A549 (cell line): ENCODE results near the gene ASIC5. TPM values are rescaled to one million over a fixed set of nuclear protein-coding genes. Genes with fewer than 3 reads are reported as not detected.

ENCODE experiments used
- ATAC-seq, 2 experiments: fragments of 200-7000 bp in 1 of 2; fragments of >200 bp in 1 of 2; cut with Nextera tagmentation in 1 of 2; cut with Tn5 transposase in 1 of 2; 3 replicates each; pipeline versions ENCODE4 v1.8.0 to v1.9.1; 2018 to 2020; ENCODE audit warnings: mild to moderate bottlenecking in 1 of 2, moderate library complexity in 1 of 2
- CTCF ChIA-PET: fragments of 300-600 bp; sonication (Branson Sonifier 250); formaldehyde crosslinking; extraction: SDS; loops from one replicate; lab custom pipeline; 2021; ENCODE audit warnings: antibody characterized with exemption, inconsistent platforms; lab: Yijun Ruan, JAX
- POLR2A ChIA-PET: fragments of 350-600 bp; formaldehyde crosslinking; extraction: SDS; loops from one replicate; lab custom pipeline; 2021; ENCODE audit warnings: antibody characterized with exemption, inconsistent platforms; lab: Yijun Ruan, JAX
- DNase-seq, 2 experiments: peaks; one replicate each; pipeline versions ENCODE4 v3.0.0 to v3.0.0-alpha.2; 2011 to 2016; ENCODE audit warnings: low read depth in 1 of 2, low spot score in 1 of 2
- FAIRE-seq: peaks from 2 replicates; lab custom pipeline; 2011; peaks lifted over from hg19 to GRCh38; lab: Jason Lieb, UNC
- H3K27ac ChIP-seq, 2 experiments: fragments of >200 bp; sonication (Bioruptor Twin); formaldehyde crosslinking; 3 replicates each; pipeline ENCODE4 v1.5.1; 2016 to 2017
- H3K4me1 ChIP-seq: fragments of >200 bp; sonication (Bioruptor Twin); formaldehyde crosslinking; 3 replicates; pipeline ENCODE4 v1.6.1; 2016
- H3K4me2 ChIP-seq: fragments of >200 bp; sonication (Bioruptor Twin); formaldehyde crosslinking; 3 replicates; pipeline ENCODE4 v1.6.1; 2016
- H3K4me3 ChIP-seq: fragments of >200 bp; sonication (Bioruptor Twin); formaldehyde crosslinking; 3 replicates; pipeline ENCODE4 v1.5.1; 2016
- H3K9me3 ChIP-seq: fragments of >200 bp; sonication (Bioruptor Twin); formaldehyde crosslinking; 3 replicates; pipeline ENCODE4 v1.6.1; 2016
- CBX2 ChIP-seq: fragments of 200-600 bp; sonication (generic); IDR thresholded peaks from 2 replicates; pipeline ENCODE4 v1.6.1; 2016; ENCODE audit warnings: low read depth, mild to moderate bottlenecking, borderline replicate concordance
- CHD4 ChIP-seq: fragments of 200-600 bp; sonication (generic); IDR thresholded peaks from 2 replicates; pipeline ENCODE4 v1.6.1; 2016; ENCODE audit warnings: antibody characterized with exemption, mild to moderate bottlenecking, borderline replicate concordance
- CTCF ChIP-seq: fragments of >200 bp; sonication (Bioruptor Twin); formaldehyde crosslinking; IDR thresholded peaks from 3 replicates; pipeline ENCODE4 v1.5.1; 2016
- E2F6 ChIP-seq: IDR thresholded peaks from 2 replicates; pipeline ENCODE4 v1.6.1; 2012; ENCODE audit warnings: low read depth, borderline replicate concordance
- EHF ChIP-seq: fragments of 250-450 bp; sonication (Bioruptor Pico); IDR thresholded peaks from 2 replicates; pipeline ENCODE4 v1.5.0; 2020; ENCODE audit warnings: mild to moderate bottlenecking
- EP300 ChIP-seq, 2 experiments: fragments of >200 bp; sonication (Bioruptor Twin); formaldehyde crosslinking; IDR thresholded peaks; 2 replicates in 1 of 2; 3 replicates in 1 of 2; pipeline ENCODE4 v1.6.1; 2016 to 2017
- FOSB ChIP-seq: fragments of 250-450 bp; sonication (Bioruptor Pico); IDR thresholded peaks from 2 replicates; pipeline ENCODE4 v1.5.0; 2020; ENCODE audit warnings: mild to moderate bottlenecking, moderate library complexity
- FOXS1 ChIP-seq: fragments of 250-450 bp; sonication (Bioruptor Pico); IDR thresholded peaks from 2 replicates; pipeline ENCODE4 v1.5.0; 2020; ENCODE audit warnings: mild to moderate bottlenecking, moderate library complexity
- HDAC2 ChIP-seq: fragments of 200-600 bp; sonication (generic); IDR thresholded peaks from 2 replicates; pipeline ENCODE4 v1.6.1; 2016
- HOXA7 ChIP-seq: fragments of 250-450 bp; sonication (Bioruptor Pico); IDR thresholded peaks from 2 replicates; pipeline ENCODE4 v1.5.0; 2020; ENCODE audit warnings: mild to moderate bottlenecking, moderate library complexity
- MAX ChIP-seq: IDR thresholded peaks from 2 replicates; pipeline ENCODE4 v1.6.1; 2012
- MAZ ChIP-seq: fragments of 150-350 bp; IDR thresholded peaks from 2 replicates; pipeline ENCODE4 v1.6.1; 2014; ENCODE audit warnings: antibody characterized with exemption, low read depth, low read length, borderline replicate concordance
- NPAS2 ChIP-seq: fragments of 250-450 bp; sonication (Bioruptor Pico); IDR thresholded peaks from 2 replicates; pipeline ENCODE4 v1.8.0; 2022; ENCODE audit warnings: mild to moderate bottlenecking, moderate library complexity, borderline replicate concordance
- NR3C1 ChIP-seq: fragments of >200 bp; sonication (Bioruptor Twin); formaldehyde crosslinking; IDR thresholded peaks from 3 replicates; pipeline ENCODE4 v1.6.1; 2017
- PBX3 ChIP-seq: IDR thresholded peaks from 2 replicates; pipeline ENCODE4 v1.6.1; 2012
- PHF8 ChIP-seq: fragments of 200-600 bp; sonication (generic); IDR thresholded peaks from 2 replicates; pipeline ENCODE4 v1.6.1; 2016; ENCODE audit warnings: low read depth, mild to moderate bottlenecking, antibody characterized with exemption, moderate library complexity, borderline replicate concordance
- POLR2AphosphoS2 ChIP-seq: conservative IDR thresholded peaks from 2 replicates; pipeline ENCODE4 v1.6.1; 2012; ENCODE audit warnings: low read length, improper control_type of control experiment, inconsistent platforms
- RARB ChIP-seq: fragments of 250-450 bp; sonication (Bioruptor Pico); IDR thresholded peaks from 2 replicates; pipeline ENCODE4 v1.8.0; 2021; ENCODE audit warnings: mild to moderate bottlenecking, moderate library complexity
- SREBF2 ChIP-seq: fragments of 450-650 bp; IDR thresholded peaks from 2 replicates; pipeline ENCODE4 v1.6.1; 2014; ENCODE audit warnings: mild to moderate bottlenecking, moderate library complexity
- ZC3H11A ChIP-seq: fragments of 450-650 bp; IDR thresholded peaks from 2 replicates; pipeline ENCODE4 v1.6.1; 2014; ENCODE audit warnings: antibody characterized with exemption, mild to moderate bottlenecking
- ZNF302 ChIP-seq: fragments of 250-450 bp; sonication (Bioruptor Pico); IDR thresholded peaks from 2 replicates; pipeline ENCODE4 v1.9.0; 2021; ENCODE audit warnings: inconsistent platforms, mild to moderate bottlenecking, moderate library complexity
- WGBS: methylation state at CpG from one replicate; pipeline ENCODE4 v1.1.6; 2017; ENCODE audit errors: missing lambda C conversion rate; 5-methylcytosine and 5-hydroxymethylcytosine counted together
- polyA plus RNA-seq, 4 experiments: library from polyadenylated mRNA; depleted of rRNA in 3 of 4; stranded (reverse); fragments of >200 nt; fragmentation: RNase III in 1 of 4; extraction: RNeasy Plus Mini Kit Qiagen cat#74134 plus additional on column Dnase treatment in 1 of 4; gene quantifications; 2 replicates in 3 of 4; 3 replicates in 1 of 4; pipeline ENCODE4 v1.2.3, GENCODE V29; 2011 to 2017

Gene ASIC5
- polyA plus RNA-seq, 2 of the 4 experiments (the other 2 are of a cell fraction), result not detected

GRCh38 chr4:155842080-155842479, 24.0 kb downstream of the ASIC5 start:
- FAIRE-seq (no peak), ATAC-seq (no peak), DNase-seq (no peak)
- Histone ChIP-seq H3K4me2 (no peak overlapping the region), H3K4me1 (no peaks in the 10 kb centered on the region; the same call in 2 of the 3 replicates), H3K4me3 (no peak overlapping the region), H3K27ac (no peak overlapping the region), H3K9me3 (no peaks in the 10 kb centered on the region)
- ChIA-PET CTCF (no interaction called here), POLR2A (no interaction called here)
- no peak for TF ChIP-seq PBX3
- TF ChIP-seq RARB, result no peak
- no peak for TF ChIP-seq CTCF
- no peak for TF ChIP-seq POLR2AphosphoS2
- no peak for TF ChIP-seq EHF (CRISPR knock-in tag)
- TF ChIP-seq HOXA7, result no peak
- no peak for TF ChIP-seq HDAC2
- no peak for TF ChIP-seq PHF8
- TF ChIP-seq NPAS2 (CRISPR knock-in tag), result no peak
- no peak for TF ChIP-seq FOSB (CRISPR knock-in tag)
- no peak for TF ChIP-seq CBX2
- no peak for TF ChIP-seq MAX
- TF ChIP-seq ZC3H11A, result no peak
- TF ChIP-seq E2F6, result no peak
- no peak for TF ChIP-seq SREBF2
- no peak for TF ChIP-seq MAZ
- no peak for TF ChIP-seq NR3C1
- no peak for TF ChIP-seq EP300 (IDR thresholded peaks at IDR 0.05)

GRCh38 chr4:155837203-155837796, 28.8 kb downstream of the ASIC5 start:
- no peaks in the 10 kb centered on the region for H3K9me3 ChIP-seq
- ATAC-seq, result no peak
- POLR2A ChIA-PET, result no interaction called here
- TF ChIP-seq CHD4, result no peak
- TF ChIP-seq NR3C1, result no peak
- TF ChIP-seq ZNF302, result no peak
- no peak for TF ChIP-seq CTCF
- TF ChIP-seq ZC3H11A, result no peak
- TF ChIP-seq HOXA7, result no peak
- TF ChIP-seq FOXS1 (CRISPR knock-in tag), result no peak
- TF ChIP-seq, all 56 proteins: peak for 0
- DNase-seq (no peak), FAIRE-seq (no peak)
- 19% methylated on average over 1 of the region's 1 CpG for WGBS
- no peak overlapping the region for H3K4me2 ChIP-seq
- no peak overlapping the region for H3K4me3 ChIP-seq
- CTCF ChIA-PET, result no interaction called here
- H3K27ac ChIP-seq, result no peak overlapping the region
- H3K4me1 ChIP-seq, result no peaks in the 10 kb centered on the region; the same call in 2 of the 3 replicates
